Measurements from ENCODE around the gene SEC14L2.

- TF ChIP-seq HDAC6 (IDR thresholded peaks at IDR 0.05; ENCODE audit: low read depth, low read length) (no peak), ZNF274 (IDR thresholded peaks at IDR 0.05; ENCODE audit: borderline replicate concordance, extremely low read depth, low read length) (no peak), FOSL1 (IDR thresholded peaks at IDR 0.05; ENCODE audit: insufficient read depth, low read depth, low read length) (no peak), CTCF (IDR thresholded peaks at IDR 0.05; ENCODE audit: control extremely low read depth in 1 of 3, insufficient read depth in 1 of 3, low read depth in 1 of 3, low read length in 3 of 3) (no peak), POLR2A (IDR thresholded peaks at IDR 0.05; ENCODE audit: control extremely low read depth in 1 of 2, low read depth in 2 of 2, low read length in 2 of 2) (no peak)
These were observed 48.4 kb upstream of the SEC14L2 start for GRCh38 chr22:30348404-30348803.
